Sigmoid colon (tissue), 4 donors: ENCODE results near the gene TP53I11.

Experiments
- EP300 ChIP-seq, 4 donors: sonication (generic); formaldehyde crosslinking; IDR thresholded peaks; one replicate each; pipeline ENCODE4 v1.6.1; 2017; ENCODE audit warnings: antibody characterized with exemption in 4 of 4
- POLR2A ChIP-seq, 2 donors: fragments of 450-650 bp; IDR thresholded peaks; one replicate each; pipeline ENCODE4 v1.6.1; 2016; ENCODE audit warnings: antibody characterized with exemption in 2 of 2, mild to moderate bottlenecking in 2 of 2, moderate library complexity in 2 of 2
- POLR2AphosphoS5 ChIP-seq, 4 donors: sonication (generic); formaldehyde crosslinking; IDR thresholded peaks; one replicate each; pipeline ENCODE4 v1.6.1; 2017; ENCODE audit warnings: antibody characterized with exemption in 4 of 4
- TF ChIP-seq, protein P1 (sequence below), 4 experiments: fragments of 450-650 bp in 3 of 4; fragments of 200-600 bp in 1 of 4; IDR thresholded peaks; one replicate each; pipeline ENCODE4 v1.5.1; 2016 to 2019; ENCODE audit warnings: antibody characterized with exemption in 4 of 4, mild to moderate bottlenecking in 3 of 4, moderate library complexity in 2 of 4

GRCh38 chr11:44931466-44931865 is 19.2 kb downstream of the TP53I11 start:
- TF ChIP-seq, protein P1, sequence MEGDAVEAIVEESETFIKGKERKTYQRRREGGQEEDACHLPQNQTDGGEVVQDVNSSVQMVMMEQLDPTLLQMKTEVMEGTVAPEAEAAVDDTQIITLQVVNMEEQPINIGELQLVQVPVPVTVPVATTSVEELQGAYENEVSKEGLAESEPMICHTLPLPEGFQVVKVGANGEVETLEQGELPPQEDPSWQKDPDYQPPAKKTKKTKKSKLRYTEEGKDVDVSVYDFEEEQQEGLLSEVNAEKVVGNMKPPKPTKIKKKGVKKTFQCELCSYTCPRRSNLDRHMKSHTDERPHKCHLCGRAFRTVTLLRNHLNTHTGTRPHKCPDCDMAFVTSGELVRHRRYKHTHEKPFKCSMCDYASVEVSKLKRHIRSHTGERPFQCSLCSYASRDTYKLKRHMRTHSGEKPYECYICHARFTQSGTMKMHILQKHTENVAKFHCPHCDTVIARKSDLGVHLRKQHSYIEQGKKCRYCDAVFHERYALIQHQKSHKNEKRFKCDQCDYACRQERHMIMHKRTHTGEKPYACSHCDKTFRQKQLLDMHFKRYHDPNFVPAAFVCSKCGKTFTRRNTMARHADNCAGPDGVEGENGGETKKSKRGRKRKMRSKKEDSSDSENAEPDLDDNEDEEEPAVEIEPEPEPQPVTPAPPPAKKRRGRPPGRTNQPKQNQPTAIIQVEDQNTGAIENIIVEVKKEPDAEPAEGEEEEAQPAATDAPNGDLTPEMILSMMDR (IDR thresholded peaks at IDR 0.05) = no peak
- TF ChIP-seq POLR2AphosphoS5 (IDR thresholded peaks at IDR 0.05) = no peak
- TF ChIP-seq POLR2A (IDR thresholded peaks at IDR 0.05) = no peak
- TF ChIP-seq EP300 (IDR thresholded peaks at IDR 0.05) = no peak
